ENCODE data around the gene PIK3R6.

Gene PIK3R6

GRCh38 chr17:8791910-8792270 lies 75.6 kb downstream of the PIK3R6 start:
- no peak for DNase-seq

GRCh38 chr17:8791248-8791909 lies 76.1 kb downstream of the PIK3R6 start:
- DNase-seq: no peak

GRCh38 chr17:8789743-8790142 lies 77.7 kb downstream of the PIK3R6 start:
- no peak for DNase-seq

- DNase-seq: no peak
Observed at GRCh38 chr17:8788998-8789397, 78.5 kb downstream of the PIK3R6 start.

GRCh38 chr17:8785547-8786413 lies 81.7 kb downstream of the PIK3R6 start:
- peak; percentile 83 for DNase-seq

- DNase-seq: no peak
Observed at GRCh38 chr17:8782176-8782575, 85.3 kb downstream of the PIK3R6 start.

- DNase-seq: no peak
Observed at GRCh38 chr17:8781776-8782175, 85.7 kb downstream of the PIK3R6 start.

GRCh38 chr17:8776881-8777280 lies 90.6 kb downstream of the PIK3R6 start:
- no peak for DNase-seq

- DNase-seq: no peak
Observed at GRCh38 chr17:8776248-8776647, 91.2 kb downstream of the PIK3R6 start.

GRCh38 chr17:8766731-8767130 lies 100.7 kb downstream of the PIK3R6 start:
- DNase-seq: no peak

- DNase-seq: no peak
Observed at GRCh38 chr17:8762012-8762411, 105.5 kb downstream of the PIK3R6 start.

- no peak for DNase-seq
Observed at GRCh38 chr17:8758137-8758596, 109.3 kb downstream of the PIK3R6 start, which contains the start of gene SPDYE4. SPDYE4 (minus strand) TSS chr17:8758546; CDS start chr17:8758382, 164 bp downstream.

GRCh38 chr17:8757189-8757588 lies 110.3 kb downstream of the PIK3R6 start:
- no peak for DNase-seq

GRCh38 chr17:8755590-8756255 lies 111.8 kb downstream of the PIK3R6 start:
- no peak for DNase-seq

GRCh38 chr17:8754890-8755289 lies 112.6 kb downstream of the PIK3R6 start:
- no peak for DNase-seq

- DNase-seq: peak; percentile 34
Observed at GRCh38 chr17:8753976-8754440, 113.5 kb downstream of the PIK3R6 start.

GRCh38 chr17:8753136-8753975 lies 114.1 kb downstream of the PIK3R6 start:
- DNase-seq: no peak
